HuH-7.5 (cell line): ENCODE data around the gene VWA3B.
"Not testable (repeated sequence)": the region's sequence is repeated elsewhere in the genome, so short reads cannot be mapped to it uniquely, and the experiment has no call there.

Experiments used
- DNase-seq: peaks from one replicate; pipeline ENCODE4 v3.0.0; 2011; ENCODE audit warnings: low spot score

The VWA3B gene

GRCh38 chr2:98253461-98254070, 166.6 kb downstream of the VWA3B start:
- no peak for DNase-seq

DNA sequence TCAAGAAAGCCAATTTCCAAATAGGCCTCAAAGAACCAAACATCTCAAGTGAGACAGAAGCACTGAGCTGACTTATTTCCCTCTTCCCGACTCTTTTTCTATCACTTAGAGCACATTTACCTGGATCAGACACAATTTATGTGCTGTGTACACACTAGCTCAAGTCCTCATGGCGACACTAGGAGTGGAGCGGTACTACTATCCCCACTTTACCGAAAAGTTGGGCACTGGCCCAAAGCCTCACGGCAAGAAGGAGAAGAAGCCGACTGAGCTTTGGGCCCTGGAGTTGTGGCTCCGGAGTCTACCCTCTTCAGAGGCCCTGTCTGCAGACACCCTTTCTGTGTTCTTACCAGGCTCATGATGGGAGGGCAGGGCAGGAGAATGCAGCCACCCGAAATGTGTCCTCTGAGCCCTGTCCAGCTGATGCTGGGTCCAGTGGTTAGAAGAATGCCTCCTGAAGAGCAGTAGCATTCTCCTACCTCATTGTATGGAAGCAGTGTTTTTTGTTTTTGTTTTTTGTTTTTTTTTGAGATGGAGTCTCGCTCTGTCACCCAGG, 167.6 kb downstream of the VWA3B start:
- DNase-seq = no peak

GRCh38 chr2:98258906-98259305, 171.9 kb downstream of the VWA3B start:
- DNase-seq = no peak

- DNase-seq = no peak
Observed at GRCh38 chr2:98263362-98263761, 176.4 kb downstream of the VWA3B start.

GRCh38 chr2:98268225-98268624, 181.3 kb downstream of the VWA3B start:
- DNase-seq = not testable (repeated sequence)

GRCh38 chr2:98269274-98269673, 182.3 kb downstream of the VWA3B start:
- peak; percentile 54 for DNase-seq

DNA sequence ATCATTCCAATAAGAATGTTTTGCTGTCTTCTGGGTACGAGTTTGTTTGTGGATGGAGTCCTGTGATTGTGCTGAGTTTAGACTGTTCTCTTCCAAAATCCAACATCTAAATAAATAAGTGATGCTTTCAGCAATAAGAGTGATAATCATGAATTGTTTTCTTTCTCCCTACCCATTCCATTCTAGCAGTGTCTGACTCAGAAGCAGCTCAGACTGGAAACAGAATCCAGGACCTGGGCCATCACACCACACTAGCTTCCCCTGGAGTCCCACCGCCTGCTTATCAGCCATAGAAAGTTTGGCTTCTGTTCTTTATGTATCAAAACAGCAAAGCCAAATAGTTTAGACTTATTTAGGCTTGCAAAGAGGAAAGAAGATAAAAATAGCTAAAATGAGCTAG, 182.9 kb downstream of the VWA3B start:
- no peak for DNase-seq

- DNase-seq = no peak
Observed at GRCh38 chr2:98277162-98277859, 190.3 kb downstream of the VWA3B start.

DNA sequence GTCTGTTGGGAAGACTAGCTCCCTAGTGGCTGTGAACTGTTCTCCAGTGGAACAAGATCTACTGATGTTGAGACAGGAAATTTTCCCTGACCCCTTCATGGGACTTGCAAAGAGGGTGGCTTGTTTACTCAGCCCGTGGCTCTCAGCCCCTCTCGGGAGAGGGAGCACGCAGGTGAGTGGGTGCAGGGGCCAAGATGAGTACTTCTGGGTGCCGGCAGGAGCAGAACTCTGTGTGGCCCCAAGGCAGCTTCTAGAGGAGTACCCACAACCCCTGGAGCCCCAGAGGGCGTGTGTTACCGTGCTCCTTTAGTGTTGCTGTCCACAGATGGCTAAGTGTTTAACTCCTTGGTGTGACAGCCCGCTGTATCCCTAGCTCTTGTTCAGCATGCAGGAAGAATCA, 191.1 kb downstream of the VWA3B start:
- DNase-seq = no peak

- DNase-seq = no peak
Observed at GRCh38 chr2:98280376-98281102, 193.6 kb downstream of the VWA3B start.

DNA sequence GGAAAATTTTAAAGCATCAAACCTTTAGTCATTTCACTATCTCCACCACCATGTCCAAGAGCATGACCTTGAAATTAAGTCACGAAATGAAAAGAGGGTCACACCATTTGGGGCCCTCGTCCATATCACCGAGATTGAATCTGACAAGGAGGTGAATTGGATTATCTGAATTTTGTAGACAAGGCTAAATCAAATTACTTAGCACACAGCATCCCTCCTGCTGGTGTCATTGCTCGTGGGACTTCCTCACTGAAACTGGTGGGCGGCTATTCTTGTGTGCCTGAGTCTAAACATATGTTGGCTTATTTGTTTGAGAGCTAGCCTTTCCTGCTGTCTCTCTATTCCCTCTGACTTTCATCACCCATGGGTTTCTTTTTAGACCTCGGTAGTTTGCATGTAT, 194.6 kb downstream of the VWA3B start:
- no peak for DNase-seq

DNA sequence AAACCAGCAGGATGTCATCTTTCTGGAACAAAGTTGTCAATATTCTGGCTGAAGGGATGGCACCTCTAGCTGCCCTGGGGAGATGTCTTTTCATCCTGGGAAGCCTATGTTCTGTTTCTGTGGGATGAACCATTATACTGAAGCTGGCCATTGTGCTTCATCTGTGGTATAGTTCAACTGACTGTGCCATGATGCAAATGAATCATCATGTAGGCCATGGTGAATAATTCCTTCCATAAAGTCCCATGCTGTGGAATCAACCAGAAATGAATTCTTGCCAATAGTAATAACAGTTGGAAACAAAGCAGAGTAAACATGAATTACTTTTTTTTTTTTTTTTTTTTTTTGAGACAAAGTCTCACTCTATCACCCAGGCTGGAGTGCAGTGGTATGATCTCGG, 195.1 kb downstream of the VWA3B start:
- DNase-seq = no peak

GRCh38 chr2:98293030-98293429, 206.1 kb downstream of the VWA3B start:
- no peak for DNase-seq

DNA sequence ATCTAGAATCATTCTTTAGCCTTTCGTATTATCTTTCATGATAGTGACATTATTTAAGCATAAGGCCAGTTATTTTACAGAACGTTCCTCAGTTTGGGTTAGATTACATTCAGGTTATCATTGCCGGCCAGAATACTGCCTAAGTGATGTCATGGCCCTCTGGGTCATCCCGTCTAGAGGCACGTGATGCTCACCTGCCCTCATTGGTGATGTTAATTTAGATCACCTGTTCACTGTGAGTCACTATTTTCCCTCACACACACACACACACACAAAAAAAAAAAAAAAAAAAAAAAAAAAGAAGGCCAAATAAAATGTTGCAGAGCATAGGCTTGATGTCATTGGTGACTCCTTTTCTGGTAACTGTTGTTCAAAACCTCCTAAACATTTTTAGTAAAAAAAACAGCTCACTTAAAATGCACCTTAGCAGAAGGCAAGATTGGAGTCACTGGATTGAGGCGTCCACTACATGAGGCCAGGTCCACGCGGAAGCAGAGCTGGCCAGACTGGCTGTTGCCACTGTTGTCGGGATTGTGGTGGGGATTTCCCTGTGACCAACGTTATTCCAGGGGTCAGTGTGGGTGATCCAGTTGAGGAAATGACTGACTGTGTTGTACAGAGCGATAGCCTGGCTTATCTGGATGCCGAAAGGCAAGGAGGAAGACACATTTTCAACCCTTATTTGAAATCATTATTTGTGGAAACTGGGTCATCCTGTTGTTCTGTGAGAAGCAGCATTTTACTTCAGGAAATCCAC, 207.1 kb downstream of the VWA3B start:
- DNase-seq = no peak

GRCh38 chr2:98294711-98295110, 207.7 kb downstream of the VWA3B start:
- no peak for DNase-seq

GRCh38 chr2:98295275-98295674, 208.3 kb downstream of the VWA3B start:
- DNase-seq = peak; percentile 39

DNA sequence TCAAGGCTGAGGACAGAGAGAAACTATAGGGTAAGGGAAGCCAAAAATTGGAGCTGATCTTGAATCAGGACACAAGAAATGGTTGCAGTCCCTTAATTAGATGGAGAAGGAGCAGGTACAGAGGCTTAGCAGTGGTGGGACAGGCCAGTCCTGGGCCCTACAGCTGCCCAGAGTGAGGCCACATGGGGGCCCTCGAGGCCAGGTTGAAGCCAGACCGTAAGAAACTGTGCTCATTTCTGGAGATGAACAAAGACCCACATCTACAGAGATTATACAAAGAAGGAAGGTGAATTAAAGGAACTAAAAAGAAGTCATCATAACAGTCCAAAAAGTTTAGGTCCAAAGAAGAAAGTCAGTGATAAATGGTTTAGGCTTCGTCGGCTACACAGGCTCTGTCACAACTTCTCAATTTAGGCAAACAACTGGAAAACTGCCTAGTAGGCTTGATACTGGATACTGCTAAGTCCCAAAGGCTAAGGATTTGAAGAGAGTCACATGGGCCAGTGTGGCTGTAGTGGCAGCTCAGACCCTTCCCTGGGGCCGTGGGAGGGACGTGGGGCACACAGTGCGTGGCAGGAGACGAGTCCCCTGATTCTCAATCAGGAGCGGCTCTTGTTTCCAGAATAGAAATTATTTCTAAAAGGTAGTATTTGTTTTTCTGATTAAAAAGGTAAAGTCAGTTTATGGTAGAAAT, 208.9 kb downstream of the VWA3B start:
- DNase-seq = no peak

- DNase-seq = no peak
Observed at GRCh38 chr2:98296440-98296839, 209.5 kb downstream of the VWA3B start.

DNA sequence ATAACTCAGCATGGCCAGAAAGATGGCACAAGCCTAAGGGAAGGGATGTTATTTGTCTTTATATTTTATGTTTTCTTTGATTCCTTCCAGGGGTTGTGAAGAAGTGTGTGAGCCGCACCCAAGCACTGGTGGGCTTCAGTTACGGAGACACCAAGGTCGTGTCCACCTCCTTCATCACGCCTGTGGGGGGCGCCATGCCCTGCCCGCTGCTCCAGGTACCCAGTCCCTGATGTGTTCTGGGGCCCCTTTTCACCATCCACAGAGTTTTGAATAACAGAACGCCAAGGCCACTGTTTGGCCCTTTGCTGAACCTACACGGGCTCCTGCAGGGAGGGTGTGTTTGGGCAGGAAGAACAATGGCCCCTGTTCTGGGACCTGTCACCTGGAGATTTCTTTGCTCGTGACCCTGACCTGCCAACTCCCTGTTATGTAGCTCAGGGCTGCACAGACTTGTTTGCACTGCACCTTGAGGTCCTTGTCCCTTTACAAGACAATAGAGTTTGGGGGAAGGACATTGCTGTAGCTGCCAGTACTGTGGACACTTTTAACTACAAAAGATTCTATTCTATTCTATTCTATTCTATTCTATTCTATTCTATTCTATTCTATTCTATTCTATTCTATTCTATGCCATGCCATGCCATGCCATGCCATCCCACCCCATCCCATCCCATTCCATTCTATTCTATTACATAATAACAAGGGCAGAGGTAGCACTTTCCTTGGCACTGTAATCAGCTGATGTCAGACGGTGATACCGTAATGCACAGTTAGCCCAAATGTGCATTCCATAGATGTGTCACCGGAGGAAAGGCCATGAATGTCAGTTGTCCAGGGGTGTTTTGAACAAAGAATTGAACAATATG, 211.1 kb downstream of the VWA3B start:
- DNase-seq = no peak

GRCh38 chr2:98298683-98299164, 211.8 kb downstream of the VWA3B start:
- DNase-seq = no peak
